ENCODE measurements around the gene PRR5. TPM values are rescaled to one million over a fixed set of nuclear protein-coding genes. Genes with fewer than 3 reads are reported as not detected.

Gene PRR5
- total and polyA plus RNA-seq, 2 of the 13 experiments (the other 11 are each of a cell fraction or from before 2014, with no cell fraction given), result 11.6 to 27.5 TPM

DNA sequence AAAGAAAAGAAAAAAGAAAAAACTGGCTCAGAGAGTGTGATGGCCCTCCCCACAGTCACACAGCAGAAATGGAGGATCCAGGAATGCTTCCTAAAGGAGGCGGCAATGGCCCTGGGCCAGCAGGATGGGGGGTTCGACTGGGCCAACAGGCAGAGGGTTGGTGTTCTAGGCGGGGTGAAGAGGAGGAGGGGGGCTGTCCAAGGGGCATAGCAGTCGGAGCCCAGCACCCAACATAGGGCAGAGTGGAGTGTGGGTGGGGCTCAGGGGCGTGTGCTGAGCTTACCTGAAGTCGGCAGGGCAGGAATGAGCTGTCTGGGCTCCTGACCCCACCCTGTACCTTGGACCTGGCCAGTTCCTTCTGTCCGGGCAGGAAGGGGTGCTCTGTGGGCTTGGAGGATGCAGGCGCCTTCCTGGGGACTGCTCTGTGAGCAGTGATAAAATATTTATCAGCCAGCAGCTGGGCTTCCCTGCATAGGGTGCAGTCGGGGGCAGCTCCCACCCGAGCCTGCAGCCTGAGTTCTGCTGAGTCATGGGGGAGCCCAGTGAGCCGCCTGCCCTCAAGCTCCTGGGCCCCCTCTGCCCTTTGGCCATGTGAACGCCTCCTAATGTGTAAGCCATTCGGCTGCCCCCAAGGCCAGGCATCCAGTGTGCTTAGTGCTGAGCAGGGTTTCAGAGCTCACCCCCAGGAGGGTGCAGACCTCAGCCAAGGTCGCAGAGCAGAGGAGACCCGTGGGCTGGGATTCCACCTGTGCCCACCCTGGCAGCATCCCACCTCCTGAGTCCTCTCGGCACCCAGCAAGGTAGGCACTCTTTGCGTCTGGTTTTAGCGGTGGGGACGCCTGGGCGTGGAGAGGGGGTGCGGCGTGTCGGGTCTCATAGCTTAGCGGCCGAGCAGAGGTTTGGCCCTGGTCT is 25.3 kb upstream of the PRR5 start (continued):
- TF ChIP-seq, protein P1, sequence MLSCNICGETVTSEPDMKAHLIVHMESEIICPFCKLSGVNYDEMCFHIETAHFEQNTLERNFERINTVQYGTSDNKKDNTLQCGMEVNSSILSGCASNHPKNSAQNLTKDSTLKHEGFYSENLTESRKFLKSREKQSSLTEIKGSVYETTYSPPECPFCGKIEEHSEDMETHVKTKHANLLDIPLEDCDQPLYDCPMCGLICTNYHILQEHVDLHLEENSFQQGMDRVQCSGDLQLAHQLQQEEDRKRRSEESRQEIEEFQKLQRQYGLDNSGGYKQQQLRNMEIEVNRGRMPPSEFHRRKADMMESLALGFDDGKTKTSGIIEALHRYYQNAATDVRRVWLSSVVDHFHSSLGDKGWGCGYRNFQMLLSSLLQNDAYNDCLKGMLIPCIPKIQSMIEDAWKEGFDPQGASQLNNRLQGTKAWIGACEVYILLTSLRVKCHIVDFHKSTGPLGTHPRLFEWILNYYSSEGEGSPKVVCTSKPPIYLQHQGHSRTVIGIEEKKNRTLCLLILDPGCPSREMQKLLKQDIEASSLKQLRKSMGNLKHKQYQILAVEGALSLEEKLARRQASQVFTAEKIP (CRISPR knock-in tag; IDR thresholded peaks at IDR 0.05; ENCODE audit: borderline replicate concordance), result no peak
- no peak for TF ChIP-seq KDM5A (IDR thresholded peaks at IDR 0.05; ENCODE audit: borderline replicate concordance, low read length)
- TF ChIP-seq SMAD3 (CRISPR knock-in tag; IDR thresholded peaks at IDR 0.05), result no peak
- TF ChIP-seq ETV5 (CRISPR knock-in tag; IDR thresholded peaks at IDR 0.05; ENCODE audit: borderline replicate concordance), result no peak
- TF ChIP-seq ZBTB38 (CRISPR knock-in tag; IDR thresholded peaks at IDR 0.05), result no peak
- no peak for TF ChIP-seq ZNF251 (CRISPR knock-in tag; IDR thresholded peaks at IDR 0.05)
- no peak for TF ChIP-seq ETV6 (CRISPR knock-in tag; conservative IDR thresholded peaks at IDR 0.05)
- no peak for TF ChIP-seq HOXA5 (CRISPR knock-in tag; IDR thresholded peaks at IDR 0.05)
- peak; percentile 81 for TF ChIP-seq SAP130 (CRISPR knock-in tag; IDR thresholded peaks at IDR 0.05; ENCODE audit: low read depth)
- 0 out of 2 replicates have a peak, but pooled peaks have one; percentile 19 for TF ChIP-seq KMT2B (CRISPR knock-in tag; IDR thresholded peaks at IDR 0.05)
- TF ChIP-seq POGZ (CRISPR knock-in tag; IDR thresholded peaks at IDR 0.05), result no peak
- peak; percentile 70; the same call in 1 of the 2 replicates for TF ChIP-seq HDAC2 (CRISPR knock-in tag; IDR thresholded peaks at IDR 0.05)
- TF ChIP-seq ZNF160 (CRISPR knock-in tag; IDR thresholded peaks at IDR 0.05), result peak; percentile 59; the same call in 1 of the 2 replicates
- TF ChIP-seq HNRNPK (IDR thresholded peaks at IDR 0.05; ENCODE audit: low read depth, low read length, poor library complexity, severe bottlenecking), result no peak
- no peak for TF ChIP-seq ZFP36L2 (CRISPR knock-in tag; IDR thresholded peaks at IDR 0.05)
- TF ChIP-seq, protein P2, sequence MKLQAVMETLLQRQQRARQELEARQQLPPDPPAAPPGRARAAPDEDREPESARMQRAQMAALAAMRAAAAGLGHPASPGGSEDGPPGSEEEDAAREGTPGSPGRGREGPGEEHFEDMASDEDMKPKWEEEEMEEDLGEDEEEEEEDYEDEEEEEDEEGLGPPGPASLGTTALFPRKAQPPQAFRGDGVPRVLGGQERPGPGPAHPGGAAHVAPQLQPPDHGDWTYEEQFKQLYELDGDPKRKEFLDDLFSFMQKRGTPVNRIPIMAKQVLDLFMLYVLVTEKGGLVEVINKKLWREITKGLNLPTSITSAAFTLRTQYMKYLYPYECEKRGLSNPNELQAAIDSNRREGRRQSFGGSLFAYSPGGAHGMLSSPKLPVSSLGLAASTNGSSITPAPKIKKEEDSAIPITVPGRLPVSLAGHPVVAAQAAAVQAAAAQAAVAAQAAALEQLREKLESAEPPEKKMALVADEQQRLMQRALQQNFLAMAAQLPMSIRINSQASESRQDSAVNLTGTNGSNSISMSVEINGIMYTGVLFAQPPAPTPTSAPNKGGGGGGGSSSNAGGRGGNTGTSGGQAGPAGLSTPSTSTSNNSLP (IDR thresholded peaks at IDR 0.05; ENCODE audit: low read depth, low read length), result no peak
- TF ChIP-seq NCOA5 (CRISPR knock-in tag; IDR thresholded peaks at IDR 0.05), result no peak
- TF ChIP-seq EZH2 (conservative IDR thresholded peaks at IDR 0.05; ENCODE audit: low read depth, low read length), result no peak
- peak; percentile 79 for TF ChIP-seq SKI (IDR thresholded peaks at IDR 0.05; ENCODE audit: partially characterized antibody)
- peak; percentile 65; the same call in 1 of the 2 replicates for TF ChIP-seq BRD4 (CRISPR knock-in tag; IDR thresholded peaks at IDR 0.05)
- peak; percentile 79 for TF ChIP-seq NCOR1 (IDR thresholded peaks at IDR 0.05; ENCODE audit: borderline replicate concordance, low read length)
- no peak for TF ChIP-seq HOXA7 (CRISPR knock-in tag; IDR thresholded peaks at IDR 0.05)
- TF ChIP-seq ZNF10 (CRISPR knock-in tag; IDR thresholded peaks at IDR 0.05; ENCODE audit: borderline replicate concordance, low read depth), result no peak
- TF ChIP-seq, protein P3, sequence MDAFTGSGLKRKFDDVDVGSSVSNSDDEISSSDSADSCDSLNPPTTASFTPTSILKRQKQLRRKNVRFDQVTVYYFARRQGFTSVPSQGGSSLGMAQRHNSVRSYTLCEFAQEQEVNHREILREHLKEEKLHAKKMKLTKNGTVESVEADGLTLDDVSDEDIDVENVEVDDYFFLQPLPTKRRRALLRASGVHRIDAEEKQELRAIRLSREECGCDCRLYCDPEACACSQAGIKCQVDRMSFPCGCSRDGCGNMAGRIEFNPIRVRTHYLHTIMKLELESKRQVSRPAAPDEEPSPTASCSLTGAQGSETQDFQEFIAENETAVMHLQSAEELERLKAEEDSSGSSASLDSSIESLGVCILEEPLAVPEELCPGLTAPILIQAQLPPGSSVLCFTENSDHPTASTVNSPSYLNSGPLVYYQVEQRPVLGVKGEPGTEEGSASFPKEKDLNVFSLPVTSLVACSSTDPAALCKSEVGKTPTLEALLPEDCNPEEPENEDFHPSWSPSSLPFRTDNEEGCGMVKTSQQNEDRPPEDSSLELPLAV (CRISPR knock-in tag; conservative IDR thresholded peaks at IDR 0.05; ENCODE audit: low read depth), result no peak
